NCI-H82 (cell line): ENCODE data around the gene NFIA.

Experiments used
- DNase-seq: peaks from one replicate; lab custom pipeline; 2025; lab: John Stamatoyannopoulos, UW

Gene NFIA

GRCh38 chr1:61215676-61216289, 133.4 kb downstream of the NFIA start:
- DNase-seq: no peak

- DNase-seq: no peak
Observed at GRCh38 chr1:61220536-61220935, 138.2 kb downstream of the NFIA start.

GRCh38 chr1:61221642-61222041, 139.3 kb downstream of the NFIA start:
- no peak for DNase-seq

GRCh38 chr1:61222240-61222639, 139.9 kb downstream of the NFIA start:
- DNase-seq: no peak

GRCh38 chr1:61223140-61223539, 140.8 kb downstream of the NFIA start:
- DNase-seq: no peak

DNA sequence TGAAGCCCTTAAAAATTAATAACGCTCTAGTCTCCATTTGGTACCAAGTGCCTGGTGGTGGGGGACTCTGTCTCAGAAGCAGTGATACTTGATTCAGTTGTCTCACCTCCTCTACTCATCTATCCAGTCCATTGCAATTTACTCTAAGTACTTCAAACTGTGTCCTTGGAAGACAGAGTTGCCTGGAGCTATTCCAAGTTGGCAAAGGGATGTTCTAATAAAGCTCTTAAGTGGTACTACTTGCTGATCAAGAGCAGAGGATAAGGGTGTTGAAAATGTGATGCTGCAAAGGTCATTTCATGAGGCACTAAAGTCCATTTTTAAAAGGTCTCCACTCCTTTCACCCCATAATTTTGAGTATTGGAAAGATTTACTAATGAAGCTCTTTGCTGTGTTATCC, 142.2 kb downstream of the NFIA start:
- no peak for DNase-seq

GRCh38 chr1:61225478-61225877, 143.1 kb downstream of the NFIA start:
- DNase-seq: no peak

DNA sequence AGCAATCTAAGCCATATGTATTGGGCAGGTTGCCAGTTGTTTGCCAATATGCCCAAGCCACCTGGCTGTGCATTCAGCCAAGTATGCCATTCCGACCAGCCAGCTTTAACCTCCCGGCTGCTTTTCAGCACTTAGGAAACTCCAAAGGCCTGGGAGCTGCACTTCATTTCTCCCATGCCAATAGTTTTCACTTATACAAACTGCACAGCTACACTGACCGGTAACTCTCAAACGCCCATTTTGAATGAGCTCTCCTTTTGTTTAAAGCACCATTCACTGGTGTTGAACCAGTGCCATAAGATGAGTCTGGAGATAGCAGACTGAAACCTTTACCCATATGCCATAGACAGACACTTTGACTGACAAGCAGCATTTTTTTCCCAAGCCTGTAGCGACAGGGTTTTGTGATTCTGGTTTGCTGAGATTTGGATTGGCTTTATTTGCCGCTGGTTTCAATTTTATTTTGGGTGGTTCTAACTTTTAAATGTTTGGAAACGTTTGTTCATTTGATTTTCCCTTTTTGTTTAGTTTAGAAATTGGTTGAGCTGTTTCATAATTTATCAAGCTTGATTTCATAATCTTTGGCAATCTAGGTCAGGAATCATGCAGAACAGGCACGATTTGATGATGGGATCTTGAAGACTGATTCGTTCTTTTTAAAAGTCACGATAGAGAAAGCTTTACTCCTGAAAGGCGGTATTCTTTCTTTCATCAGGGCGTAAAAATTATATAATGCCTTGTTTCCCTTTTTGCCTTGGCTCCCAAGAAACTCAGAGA, 144.6 kb downstream of the NFIA start:
- DNase-seq: peak; percentile 53

DNA sequence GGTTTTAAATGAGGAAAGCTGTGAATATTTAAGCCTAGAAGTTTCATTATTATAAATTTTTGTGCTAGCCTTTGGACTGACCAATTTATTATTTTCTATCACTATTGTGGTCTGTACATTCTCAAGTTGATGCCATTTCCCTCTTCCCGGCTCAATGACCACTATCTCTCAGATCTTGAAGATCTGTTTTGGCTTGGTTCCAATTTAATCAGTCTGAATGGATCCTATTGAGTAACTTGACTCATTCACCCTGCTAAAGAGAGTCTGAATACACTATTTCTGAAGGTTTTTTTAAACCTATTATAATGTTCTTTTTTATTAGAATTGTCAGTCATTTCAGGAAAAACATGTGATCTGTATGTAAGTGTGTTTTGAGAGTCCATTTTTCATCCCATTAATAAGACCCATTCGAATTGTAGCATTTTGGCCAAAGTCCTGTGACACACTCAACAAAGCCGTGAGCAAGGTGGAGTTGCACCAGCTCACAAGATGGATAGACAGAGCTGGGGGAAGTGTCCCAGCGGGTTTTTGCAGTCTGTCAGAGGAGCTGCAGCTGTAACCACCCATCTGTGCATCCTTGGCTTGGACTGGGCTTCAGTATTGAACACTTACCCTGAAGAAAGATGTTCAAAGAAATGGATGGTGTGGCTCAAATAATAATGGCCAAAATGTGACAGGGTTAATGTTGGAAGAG, 145.6 kb downstream of the NFIA start:
- DNase-seq: peak; percentile 78

- DNase-seq: no peak
Observed at GRCh38 chr1:61230523-61230922, 148.2 kb downstream of the NFIA start.

GRCh38 chr1:61231795-61232194, 149.4 kb downstream of the NFIA start:
- DNase-seq: no peak

DNA sequence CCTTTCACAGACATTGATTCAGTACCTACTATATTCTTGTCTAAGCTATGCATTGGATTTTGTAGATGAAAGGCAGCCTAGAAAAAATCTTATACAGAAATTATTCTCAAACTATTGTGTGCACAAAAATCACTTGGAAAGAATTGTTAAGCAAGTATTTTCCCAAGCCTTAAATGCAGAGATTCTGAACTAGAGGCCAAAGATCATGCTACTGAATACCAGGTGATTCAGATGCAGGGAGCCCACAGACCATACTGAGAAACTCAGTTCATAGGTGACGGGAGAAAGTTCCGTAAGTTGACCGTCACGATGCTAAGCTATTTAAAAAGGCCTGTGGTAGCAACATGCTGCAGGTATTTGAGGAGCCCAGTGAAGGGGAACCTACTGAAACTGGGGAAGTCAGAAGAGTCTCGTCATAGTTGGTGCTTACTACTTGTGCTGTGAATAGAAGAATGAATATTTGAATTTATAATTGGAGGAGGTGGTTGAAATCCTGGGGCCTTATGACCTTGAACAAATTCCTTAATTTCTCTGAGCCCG, 150.8 kb downstream of the NFIA start:
- no peak for DNase-seq

DNA sequence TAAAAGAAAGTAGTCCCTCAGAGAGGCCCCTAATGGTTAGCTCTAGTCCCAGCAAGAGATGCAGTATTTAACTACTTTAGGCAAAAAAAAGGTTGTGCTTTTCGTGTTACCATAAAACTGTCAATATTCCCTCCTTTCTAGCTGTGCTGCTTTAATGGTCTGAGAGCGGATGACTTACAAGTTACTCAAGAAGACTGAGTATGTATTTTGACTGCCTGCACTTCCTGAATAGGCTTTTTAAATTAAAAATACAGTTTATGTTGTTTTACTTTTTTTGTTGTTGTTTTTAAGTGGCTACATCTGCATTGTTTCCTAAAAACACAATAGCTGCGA, 152.2 kb downstream of the NFIA start:
- no peak for DNase-seq

- no peak for DNase-seq
Observed at GRCh38 chr1:61237147-61237546, 154.8 kb downstream of the NFIA start.

- DNase-seq: no peak
Observed at GRCh38 chr1:61237659-61238358, 155.4 kb downstream of the NFIA start.

DNA sequence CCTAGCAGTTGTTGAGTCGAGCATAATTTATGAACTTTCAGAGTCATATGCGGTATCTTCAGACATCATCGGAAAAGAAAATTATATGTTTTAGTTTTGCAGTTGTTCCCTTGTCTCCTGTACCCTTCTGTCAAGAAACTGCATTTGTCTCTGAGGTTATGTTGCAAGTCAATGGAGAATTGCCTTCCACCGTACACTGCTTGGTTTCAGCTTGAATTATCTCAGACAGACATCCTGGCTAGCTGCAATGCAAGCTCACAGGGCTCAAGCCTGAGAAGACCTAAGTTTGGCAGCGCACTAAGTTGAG, 156.0 kb downstream of the NFIA start:
- DNase-seq: no peak

DNA sequence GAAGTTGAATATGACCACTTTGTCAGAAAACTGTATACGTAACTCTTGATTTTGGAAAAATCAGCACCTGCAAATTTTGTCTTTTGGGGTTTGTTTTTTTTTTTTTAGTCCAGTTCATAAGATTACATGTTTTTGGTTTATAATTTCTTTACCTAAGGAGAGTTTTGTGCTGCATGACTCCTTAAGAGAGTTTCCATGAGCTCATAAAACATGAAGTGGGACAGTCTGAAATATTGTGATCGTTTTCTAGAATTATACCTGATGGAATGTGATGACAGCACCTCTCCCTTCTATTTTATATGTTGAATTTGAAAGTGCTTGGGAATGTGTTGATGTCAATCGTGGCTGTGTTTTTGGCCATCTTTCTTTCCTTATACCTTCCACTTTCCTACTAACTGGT, 158.5 kb downstream of the NFIA start:
- DNase-seq: no peak

- DNase-seq: no peak
Observed at GRCh38 chr1:61241411-61241838, 159.1 kb downstream of the NFIA start.

DNA sequence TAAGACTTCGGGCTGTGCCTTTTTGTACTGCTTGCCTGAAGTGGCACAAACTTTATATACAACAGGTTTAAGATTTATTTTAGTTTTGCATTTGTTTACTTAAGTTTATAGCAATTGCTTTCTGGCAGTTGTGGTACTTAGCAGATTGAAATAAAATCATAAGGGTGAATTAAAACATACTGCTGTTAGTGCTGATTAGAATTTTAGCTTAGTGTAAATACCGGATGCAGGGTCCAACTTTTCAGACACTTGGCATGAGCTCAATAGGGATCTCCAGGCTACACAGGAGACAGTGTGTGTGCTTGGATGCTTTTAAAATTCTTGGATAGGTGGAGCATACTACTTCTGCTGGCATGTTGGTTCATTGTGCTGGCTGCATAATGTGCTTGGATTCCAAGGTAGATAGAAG, 159.6 kb downstream of the NFIA start:
- DNase-seq: no peak

- no peak for DNase-seq
Observed at GRCh38 chr1:61244114-61244513, 161.8 kb downstream of the NFIA start.

DNA sequence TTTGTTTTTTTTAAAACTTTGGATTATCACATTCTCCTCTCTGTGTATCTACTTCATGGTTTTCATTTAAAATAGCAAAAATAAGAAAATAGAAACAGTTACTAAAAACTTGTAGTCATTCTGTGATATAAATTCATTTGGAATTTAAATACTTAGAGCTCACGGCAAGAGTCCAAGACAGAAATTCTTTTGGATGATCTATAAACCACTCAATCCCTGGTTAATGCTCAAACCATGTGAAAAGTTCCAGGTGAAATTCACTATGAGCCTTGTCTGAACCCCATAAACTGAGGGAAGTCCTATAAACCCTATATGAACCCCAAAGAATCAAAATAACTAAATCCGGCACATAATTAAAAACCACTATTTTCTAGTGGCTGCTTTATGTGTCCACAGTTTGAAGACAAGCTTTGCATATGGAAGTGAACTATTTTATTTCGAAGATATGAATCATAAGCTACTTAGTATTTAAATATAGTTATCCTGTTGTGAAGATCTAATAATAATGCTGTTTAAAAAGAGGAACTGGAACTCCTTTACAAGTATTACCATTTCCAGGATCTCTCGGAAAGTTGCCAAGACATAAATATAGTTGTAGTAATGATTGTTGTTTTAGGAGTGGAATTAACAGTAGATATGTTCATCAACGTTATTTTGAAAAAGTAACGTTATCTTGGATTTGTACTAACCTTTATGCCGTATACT, 163.5 kb downstream of the NFIA start:
- no peak for DNase-seq
